ENCODE measurements around the gene MTMR12. TPM values are rescaled to one million over a fixed set of nuclear protein-coding genes. Genes with fewer than 3 reads are reported as not detected.

The MTMR12 gene
- total and polyA plus RNA-seq, 10 of the 15 experiments (the other 5 are each of a cell fraction or from before 2014, with no cell fraction given): 5.0 to 22.9 (median 16.3) TPM

DNA sequence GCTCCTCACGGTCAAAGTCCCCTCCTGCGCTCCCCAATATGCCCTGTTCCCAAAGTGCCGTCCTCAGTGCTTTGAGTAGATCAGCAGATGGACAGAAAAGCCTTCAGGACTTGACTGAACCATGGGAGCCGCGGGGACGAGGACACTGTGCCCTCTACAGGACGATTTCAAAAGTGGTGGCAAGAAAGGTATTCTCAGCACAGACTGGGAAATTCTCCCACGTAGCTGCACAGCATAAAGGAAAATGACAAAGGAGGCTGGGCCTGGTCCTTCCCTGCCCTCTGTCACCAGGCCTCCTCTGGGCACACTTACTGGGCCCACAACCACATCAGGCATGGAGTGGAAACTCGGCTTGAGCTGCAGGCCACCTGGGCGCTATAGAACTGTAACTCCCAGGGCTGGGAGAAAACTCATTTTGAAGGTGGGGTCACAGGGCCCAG lies 16.7 kb upstream of the MTMR12 start:
- DNase-seq (ENCODE audit: low read depth, low spot score): no peak
- H3K9me3 ChIP-seq (replicated peaks; ENCODE audit: control insufficient read depth, insufficient read depth, low read length): no peaks in the 10 kb centered on the region
- no peak overlapping the region for H3K27ac ChIP-seq (ENCODE audit: control insufficient read depth, insufficient read depth)
- ChIA-PET POLR2A (interaction anchor here (1.1 to 2.5 kb wide), 5 partner anchors 11 to 99 kb away, joined by 3 to 7 read pairs (median 4); no protein-coding TSS in a partner anchor), SMC1A (ENCODE audit: uncharacterized antibody, unreplicated experiment) (interaction anchor here (0.6 to 5.6 kb wide), 25 partner anchors 9 to 283 kb away, joined by 3 to 153 read pairs (median 4); no protein-coding TSS in a partner anchor), RAD21 (ENCODE audit: unreplicated experiment) (interaction anchor here (0.6 to 6.2 kb wide), 15 partner anchors 10 to 283 kb away, joined by 3 to 172 read pairs (median 4); no protein-coding TSS in a partner anchor), CTCF (interaction anchor here (0.6 to 10.9 kb wide), 43 partner anchors 8 to 747 kb away, joined by 3 to 339 read pairs (median 5); no protein-coding TSS in a partner anchor)
- peak; percentile 96 for ATAC-seq
- H3K79me2 ChIP-seq (ENCODE audit: control insufficient read depth, insufficient read depth, low read length): no peaks in the 10 kb centered on the region
- H3K4me3 ChIP-seq: no peak overlapping the region
- BruUV-seq (replicated peaks): no TSS peak
- no peak overlapping the region for H3K4me2 ChIP-seq (ENCODE audit: control insufficient read depth, insufficient read depth)
- FAIRE-seq: peak; percentile 91
- H3K4me1 ChIP-seq (ENCODE audit: control insufficient read depth, insufficient read depth, low read length): peaks cover 7% of the 10 kb centered on the region; the same call in 1 of the 2 replicates
- no peak overlapping the region for H3K9ac ChIP-seq (ENCODE audit: control insufficient read depth, insufficient read depth, low read length)
- intact Hi-C loops (cut with micrococcal nuclease; ENCODE audit: unreplicated experiment) (loop anchor here (1.0 to 5.0 kb wide), 5 partner anchors 47 to 502 kb away; partner anchors contain the start of gene GOLPH3), in situ Hi-C loops (cut with MboI) (loop anchor here (5.0 kb wide), 1 partner anchor 102 kb away; no protein-coding TSS in a partner anchor)
- H3K27me3 ChIP-seq (replicated peaks in 1 of 2; ENCODE audit: control insufficient read depth in 2 of 2, insufficient read depth in 2 of 2, low read length in 1 of 2): no peaks in the 10 kb centered on the region
- no peaks in the 10 kb centered on the region for H4K20me1 ChIP-seq (ENCODE audit: control insufficient read depth, insufficient read depth)
- H3K36me3 ChIP-seq (ENCODE audit: control insufficient read depth in 2 of 2, insufficient read depth in 2 of 2, low read length in 1 of 2): no peaks in the 10 kb centered on the region
- H2AFZ ChIP-seq (ENCODE audit: control insufficient read depth, low read depth, low read length): peak overlapping the region; percentile 66
- 15% methylated on average over 10 of the region's 10 CpGs for WGBS (ENCODE audit: insufficient coverage, insufficient replicate concordance, low lambda C conversion rate, missing lambda C conversion rate)
- TF ChIP-seq, protein P1, sequence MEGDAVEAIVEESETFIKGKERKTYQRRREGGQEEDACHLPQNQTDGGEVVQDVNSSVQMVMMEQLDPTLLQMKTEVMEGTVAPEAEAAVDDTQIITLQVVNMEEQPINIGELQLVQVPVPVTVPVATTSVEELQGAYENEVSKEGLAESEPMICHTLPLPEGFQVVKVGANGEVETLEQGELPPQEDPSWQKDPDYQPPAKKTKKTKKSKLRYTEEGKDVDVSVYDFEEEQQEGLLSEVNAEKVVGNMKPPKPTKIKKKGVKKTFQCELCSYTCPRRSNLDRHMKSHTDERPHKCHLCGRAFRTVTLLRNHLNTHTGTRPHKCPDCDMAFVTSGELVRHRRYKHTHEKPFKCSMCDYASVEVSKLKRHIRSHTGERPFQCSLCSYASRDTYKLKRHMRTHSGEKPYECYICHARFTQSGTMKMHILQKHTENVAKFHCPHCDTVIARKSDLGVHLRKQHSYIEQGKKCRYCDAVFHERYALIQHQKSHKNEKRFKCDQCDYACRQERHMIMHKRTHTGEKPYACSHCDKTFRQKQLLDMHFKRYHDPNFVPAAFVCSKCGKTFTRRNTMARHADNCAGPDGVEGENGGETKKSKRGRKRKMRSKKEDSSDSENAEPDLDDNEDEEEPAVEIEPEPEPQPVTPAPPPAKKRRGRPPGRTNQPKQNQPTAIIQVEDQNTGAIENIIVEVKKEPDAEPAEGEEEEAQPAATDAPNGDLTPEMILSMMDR (IDR thresholded peaks at IDR 0.05 in 2 of 3, conservative IDR thresholded peaks at IDR 0.05 in 1 of 3; ENCODE audit: control insufficient read depth in 2 of 3, extremely low read depth in 1 of 3, insufficient read depth in 1 of 3, low read depth in 3 of 3, low read length in 3 of 3): peak; percentile 79 to 89 (median 85)
- TF ChIP-seq IRF4 (IDR thresholded peaks at IDR 0.05; ENCODE audit: low read depth, low read length): 0 out of 2 replicates have a peak, but pooled peaks have one; percentile 8
- TF ChIP-seq NR2C1 (IDR thresholded peaks at IDR 0.05): no peak
- no peak for TF ChIP-seq ZNF217 (IDR thresholded peaks at IDR 0.05)
- no peak for TF ChIP-seq MEF2B (IDR thresholded peaks at IDR 0.05; ENCODE audit: partially characterized antibody, poor library complexity, severe bottlenecking)
- TF ChIP-seq, protein P2, sequence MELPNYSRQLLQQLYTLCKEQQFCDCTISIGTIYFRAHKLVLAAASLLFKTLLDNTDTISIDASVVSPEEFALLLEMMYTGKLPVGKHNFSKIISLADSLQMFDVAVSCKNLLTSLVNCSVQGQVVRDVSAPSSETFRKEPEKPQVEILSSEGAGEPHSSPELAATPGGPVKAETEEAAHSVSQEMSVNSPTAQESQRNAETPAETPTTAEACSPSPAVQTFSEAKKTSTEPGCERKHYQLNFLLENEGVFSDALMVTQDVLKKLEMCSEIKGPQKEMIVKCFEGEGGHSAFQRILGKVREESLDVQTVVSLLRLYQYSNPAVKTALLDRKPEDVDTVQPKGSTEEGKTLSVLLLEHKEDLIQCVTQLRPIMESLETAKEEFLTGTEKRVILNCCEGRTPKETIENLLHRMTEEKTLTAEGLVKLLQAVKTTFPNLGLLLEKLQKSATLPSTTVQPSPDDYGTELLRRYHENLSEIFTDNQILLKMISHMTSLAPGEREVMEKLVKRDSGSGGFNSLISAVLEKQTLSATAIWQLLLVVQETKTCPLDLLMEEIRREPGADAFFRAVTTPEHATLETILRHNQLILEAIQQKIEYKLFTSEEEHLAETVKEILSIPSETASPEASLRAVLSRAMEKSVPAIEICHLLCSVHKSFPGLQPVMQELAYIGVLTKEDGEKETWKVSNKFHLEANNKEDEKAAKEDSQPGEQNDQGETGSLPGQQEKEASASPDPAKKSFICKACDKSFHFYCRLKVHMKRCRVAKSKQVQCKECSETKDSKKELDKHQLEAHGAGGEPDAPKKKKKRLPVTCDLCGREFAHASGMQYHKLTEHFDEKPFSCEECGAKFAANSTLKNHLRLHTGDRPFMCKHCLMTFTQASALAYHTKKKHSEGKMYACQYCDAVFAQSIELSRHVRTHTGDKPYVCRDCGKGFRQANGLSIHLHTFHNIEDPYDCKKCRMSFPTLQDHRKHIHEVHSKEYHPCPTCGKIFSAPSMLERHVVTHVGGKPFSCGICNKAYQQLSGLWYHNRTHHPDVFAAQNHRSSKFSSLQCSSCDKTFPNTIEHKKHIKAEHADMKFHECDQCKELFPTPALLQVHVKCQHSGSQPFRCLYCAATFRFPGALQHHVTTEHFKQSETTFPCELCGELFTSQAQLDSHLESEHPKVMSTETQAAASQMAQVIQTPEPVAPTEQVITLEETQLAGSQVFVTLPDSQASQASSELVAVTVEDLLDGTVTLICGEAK (IDR thresholded peaks at IDR 0.05; ENCODE audit: borderline replicate concordance): no peak
- no peak for TF ChIP-seq NFIC (IDR thresholded peaks at IDR 0.05; ENCODE audit: low read depth, low read length)
- no peak for TF ChIP-seq CREB1 (IDR thresholded peaks at IDR 0.05; ENCODE audit: low read depth)
- TF ChIP-seq MEF2A (IDR thresholded peaks at IDR 0.05; ENCODE audit: insufficient read depth, low read depth, low read length): no peak
- TF ChIP-seq, protein P3, sequence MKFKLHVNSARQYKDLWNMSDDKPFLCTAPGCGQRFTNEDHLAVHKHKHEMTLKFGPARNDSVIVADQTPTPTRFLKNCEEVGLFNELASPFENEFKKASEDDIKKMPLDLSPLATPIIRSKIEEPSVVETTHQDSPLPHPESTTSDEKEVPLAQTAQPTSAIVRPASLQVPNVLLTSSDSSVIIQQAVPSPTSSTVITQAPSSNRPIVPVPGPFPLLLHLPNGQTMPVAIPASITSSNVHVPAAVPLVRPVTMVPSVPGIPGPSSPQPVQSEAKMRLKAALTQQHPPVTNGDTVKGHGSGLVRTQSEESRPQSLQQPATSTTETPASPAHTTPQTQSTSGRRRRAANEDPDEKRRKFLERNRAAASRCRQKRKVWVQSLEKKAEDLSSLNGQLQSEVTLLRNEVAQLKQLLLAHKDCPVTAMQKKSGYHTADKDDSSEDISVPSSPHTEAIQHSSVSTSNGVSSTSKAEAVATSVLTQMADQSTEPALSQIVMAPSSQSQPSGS (IDR thresholded peaks at IDR 0.05; ENCODE audit: low read length): no peak
- TF ChIP-seq, protein P4, sequence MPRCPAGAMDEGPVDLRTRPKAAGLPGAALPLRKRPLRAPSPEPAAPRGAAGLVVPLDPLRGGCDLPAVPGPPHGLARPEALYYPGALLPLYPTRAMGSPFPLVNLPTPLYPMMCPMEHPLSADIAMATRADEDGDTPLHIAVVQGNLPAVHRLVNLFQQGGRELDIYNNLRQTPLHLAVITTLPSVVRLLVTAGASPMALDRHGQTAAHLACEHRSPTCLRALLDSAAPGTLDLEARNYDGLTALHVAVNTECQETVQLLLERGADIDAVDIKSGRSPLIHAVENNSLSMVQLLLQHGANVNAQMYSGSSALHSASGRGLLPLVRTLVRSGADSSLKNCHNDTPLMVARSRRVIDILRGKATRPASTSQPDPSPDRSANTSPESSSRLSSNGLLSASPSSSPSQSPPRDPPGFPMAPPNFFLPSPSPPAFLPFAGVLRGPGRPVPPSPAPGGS (IDR thresholded peaks at IDR 0.05; ENCODE audit: borderline replicate concordance, insufficient read depth, low read depth, low read length, poor library complexity, severe bottlenecking): no peak
